Anterior cingulate cortex (tissue), 58 donors: Measurements from ENCODE around the gene ATAD3A.
"Not testable (repeated sequence)": the region's sequence is repeated elsewhere in the genome, so short reads cannot be mapped to it uniquely, and the experiment has no call there.

Experiments
- DNase-seq, 58 donors: peaks; one replicate each; lab custom pipeline; 2025; lab: John Stamatoyannopoulos, UW

Gene ATAD3A

DNA sequence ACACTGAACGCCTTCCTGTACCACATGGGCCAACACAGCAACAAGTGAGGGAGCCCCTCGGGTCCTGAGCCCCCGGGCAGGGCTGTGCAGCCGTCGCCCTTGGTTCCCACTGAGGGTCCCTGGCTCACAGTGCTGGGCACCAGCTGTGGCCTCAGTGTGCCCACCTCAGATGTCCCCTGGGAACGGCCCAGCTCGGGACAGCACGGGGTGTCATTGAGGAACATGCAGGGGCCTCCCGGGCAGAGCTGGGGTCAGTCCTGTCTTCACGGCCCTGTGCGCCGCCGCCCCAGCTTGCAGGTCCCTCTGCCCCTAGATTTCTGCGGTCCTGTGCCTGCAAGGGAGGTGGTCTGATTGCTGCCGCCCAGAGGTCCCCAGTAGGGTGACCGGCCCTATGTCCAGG lies 22.7 kb upstream of the ATAD3A start:
- no peak for DNase-seq

DNA sequence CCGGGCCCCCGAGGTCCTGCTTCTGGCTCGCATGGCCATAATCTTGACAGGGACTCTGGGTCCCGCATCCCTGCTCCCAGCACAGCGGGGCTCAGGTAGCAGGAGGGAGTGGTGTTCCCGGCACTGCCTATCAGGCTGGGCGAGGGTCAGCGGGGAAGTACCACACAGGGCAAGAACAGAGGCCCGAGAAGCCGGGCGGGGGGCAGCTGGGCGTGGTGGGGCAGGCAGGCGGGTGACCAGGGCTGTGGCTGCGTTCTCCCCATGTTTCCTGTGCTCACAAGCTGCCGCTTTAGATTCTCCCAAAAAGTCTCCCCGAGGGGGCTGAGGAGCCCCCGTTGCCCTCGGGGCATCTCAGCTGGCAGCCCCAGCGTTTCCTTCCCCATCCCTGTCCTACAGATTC lies 22.1 kb upstream of the ATAD3A start:
- no peak for DNase-seq

DNA sequence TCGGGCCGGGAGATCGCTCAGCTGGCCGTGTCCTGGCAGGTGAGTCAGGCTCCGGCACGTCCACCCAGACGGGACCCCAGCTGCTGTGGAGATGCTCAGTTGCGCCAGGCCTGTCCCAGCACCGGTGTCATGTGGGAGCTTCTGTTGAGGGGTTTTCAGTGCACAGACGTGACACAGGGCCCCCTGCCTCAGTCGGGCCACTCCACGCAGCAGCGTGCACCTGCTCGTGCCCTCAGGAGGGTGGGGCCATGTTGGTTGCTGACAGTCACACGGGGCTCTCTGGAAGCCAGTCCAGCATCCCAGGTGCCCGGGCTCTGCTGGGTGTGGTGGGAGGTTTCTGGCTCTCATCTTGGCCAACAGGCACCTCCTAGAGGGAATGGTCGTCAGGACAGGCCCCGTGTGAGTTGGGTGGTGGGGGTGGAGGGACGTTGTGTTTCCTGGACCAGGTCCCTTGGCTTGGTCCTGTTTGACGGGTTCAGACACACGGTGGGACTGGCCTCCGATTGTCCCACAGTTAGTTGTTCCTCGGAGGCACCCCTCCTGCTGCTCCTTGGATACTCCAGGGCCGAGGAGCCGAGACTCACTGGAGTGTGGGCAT lies 21.2 kb upstream of the ATAD3A start:
- DNase-seq = no peak

DNA sequence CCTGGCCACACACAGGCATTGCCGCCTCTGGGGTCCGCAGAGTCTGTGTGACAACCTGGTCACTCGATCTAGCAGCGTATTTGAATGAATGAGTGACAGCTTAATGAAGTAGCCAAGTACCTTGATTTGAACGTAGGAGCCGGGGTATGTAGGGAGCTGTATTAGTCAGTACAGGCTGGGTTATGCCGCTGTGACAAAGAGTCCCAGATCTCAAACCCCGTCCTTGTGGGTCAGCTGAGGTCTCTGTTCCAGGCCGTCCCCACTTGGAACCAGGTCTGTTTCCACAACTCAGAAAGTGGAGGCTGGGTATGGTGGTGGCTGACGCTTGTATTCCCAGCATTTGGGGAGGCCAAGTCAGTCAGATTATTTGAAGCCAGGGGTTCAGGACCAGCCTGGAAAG lies 20.4 kb upstream of the ATAD3A start:
- DNase-seq = no peak

DNA sequence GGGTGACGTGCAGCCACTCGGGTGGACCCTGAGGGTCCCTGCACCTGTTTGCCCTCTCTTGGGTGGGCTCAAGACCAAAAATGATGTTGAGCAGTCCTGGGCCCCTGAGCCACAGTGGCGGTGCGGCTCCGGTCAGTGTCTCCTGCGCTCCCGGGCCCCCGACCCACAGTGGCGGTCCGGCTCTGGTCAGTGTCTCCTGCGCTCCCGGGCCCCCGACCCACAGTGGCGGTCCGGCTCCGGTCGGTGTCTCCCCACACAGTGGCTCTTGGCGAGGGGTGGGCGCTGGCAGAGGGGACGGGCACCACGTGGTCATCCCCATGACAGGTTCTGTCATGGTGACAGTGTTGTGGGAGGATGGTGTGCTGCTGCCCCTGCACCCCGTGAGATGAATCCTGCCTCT lies 17.7 kb upstream of the ATAD3A start:
- not testable (repeated sequence) for DNase-seq

DNA sequence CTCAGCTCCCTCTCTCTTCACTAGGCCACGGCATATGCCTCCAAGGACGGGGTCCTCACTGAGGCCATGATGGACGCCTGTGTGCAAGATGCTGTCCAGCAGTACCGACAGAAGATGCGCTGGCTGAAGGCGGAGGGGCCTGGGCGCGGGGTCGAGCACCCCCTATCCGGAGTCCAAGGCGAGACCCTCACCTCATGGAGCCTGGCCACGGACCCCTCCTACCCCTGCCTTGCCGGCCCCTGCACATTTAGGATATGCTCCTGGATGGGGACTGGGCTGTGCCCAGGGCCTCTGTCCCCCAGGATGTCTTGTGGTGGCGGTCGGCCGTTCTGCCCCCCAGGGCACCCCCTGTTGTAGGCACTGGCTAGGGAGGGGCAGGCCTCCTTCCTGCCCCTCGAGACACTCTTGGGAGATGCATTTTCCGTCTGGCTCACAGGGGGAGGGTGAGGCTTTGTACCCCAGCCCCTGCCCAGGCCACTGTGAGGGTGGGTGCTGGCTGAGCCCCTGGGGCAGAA lies 16.4 kb upstream of the ATAD3A start:
- DNase-seq = not testable (repeated sequence)

DNA sequence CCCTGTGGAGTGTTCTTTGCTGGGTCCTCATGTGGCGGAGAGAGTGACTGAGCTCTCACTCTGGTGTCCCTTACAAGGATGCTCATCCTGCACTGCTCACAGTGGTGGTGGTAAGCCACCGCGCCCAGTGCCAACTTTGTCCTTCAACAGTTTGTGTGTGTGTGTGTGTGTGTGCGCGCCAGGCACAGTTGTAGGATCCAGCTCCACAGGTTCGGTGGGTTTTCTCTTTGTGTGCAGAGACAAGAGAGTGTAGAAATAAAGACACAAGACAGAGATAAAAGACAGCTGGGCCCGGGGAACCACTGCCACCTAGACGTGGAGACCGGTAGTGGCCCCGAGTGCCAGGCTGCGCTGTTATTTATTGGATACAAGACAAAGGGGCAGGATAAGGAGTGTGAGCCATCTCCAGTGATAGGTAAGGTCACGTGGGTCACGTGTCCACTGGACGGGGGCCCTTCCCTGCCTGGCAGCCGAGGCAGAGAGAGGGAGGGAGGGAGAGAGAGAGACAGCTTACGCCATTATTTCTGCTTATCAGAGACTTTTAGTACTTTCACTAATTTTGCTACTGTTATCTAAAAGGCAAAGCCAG lies 7.1 kb upstream of the ATAD3A start:
- DNase-seq = peak in 45 of 58 donors; percentile 2 to 64 (median 24)

DNA sequence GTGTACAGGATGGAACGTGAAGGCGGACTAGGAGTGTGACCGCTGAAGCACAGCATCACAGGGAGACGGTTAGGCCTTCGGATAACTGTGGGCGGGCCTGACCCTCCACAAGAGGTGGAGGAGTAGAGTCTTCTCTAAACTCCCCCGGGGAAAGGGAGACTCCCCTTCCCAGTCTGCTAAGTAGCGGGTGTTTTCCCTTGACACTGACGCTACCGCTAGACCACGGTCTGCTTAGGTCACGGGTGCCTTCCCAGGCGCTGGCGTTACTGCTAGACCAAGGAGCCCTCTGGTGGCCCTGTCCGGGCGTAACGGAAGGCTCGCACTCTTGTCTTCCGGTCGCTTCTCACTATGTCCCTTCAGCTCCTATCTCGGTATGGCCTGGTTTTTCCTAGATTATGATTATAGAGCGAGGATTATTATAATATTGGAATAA lies 6.6 kb upstream of the ATAD3A start:
- peak in 21 of 58 donors; percentile 1 to 46 (median 21) for DNase-seq

DNA sequence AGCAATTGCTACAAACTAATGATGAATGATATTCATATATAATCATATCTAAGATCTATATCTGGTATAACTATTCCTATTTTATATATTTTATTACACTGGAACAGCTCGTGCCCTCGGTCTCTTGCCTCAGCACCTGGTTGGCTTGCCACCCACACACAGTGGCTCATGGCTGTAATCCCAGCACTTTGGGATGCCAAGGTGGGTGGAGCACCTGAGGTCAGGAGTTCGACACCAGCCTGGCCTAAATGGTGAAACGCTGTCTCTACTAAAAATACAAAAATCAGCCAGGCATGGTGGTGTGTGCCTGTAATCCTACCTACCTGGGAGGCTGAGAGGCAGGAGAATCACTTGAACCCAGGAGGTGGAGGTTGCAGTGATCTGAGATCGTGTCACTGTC lies 6.2 kb upstream of the ATAD3A start:
- DNase-seq = not testable (repeated sequence)

DNA sequence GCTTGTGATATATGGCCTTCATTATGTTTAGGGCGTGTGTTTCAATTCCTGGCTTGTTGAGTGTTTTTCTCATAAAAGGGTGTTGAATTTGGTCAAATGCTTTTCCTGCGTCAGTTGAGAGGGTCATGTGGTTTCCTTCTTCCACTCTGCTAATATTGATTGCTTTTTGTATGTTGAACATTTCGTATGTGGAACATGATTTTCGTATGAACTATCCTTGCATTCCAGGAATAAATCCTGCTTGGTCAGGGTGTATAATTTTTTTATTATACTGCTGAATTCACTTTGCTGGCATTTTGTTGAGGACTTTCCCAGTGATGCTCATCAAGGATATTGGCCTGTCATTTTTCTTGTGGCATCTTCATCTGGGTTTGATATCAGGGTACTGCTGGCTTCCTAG lies 4.7 kb upstream of the ATAD3A start:
- DNase-seq = no peak

DNA sequence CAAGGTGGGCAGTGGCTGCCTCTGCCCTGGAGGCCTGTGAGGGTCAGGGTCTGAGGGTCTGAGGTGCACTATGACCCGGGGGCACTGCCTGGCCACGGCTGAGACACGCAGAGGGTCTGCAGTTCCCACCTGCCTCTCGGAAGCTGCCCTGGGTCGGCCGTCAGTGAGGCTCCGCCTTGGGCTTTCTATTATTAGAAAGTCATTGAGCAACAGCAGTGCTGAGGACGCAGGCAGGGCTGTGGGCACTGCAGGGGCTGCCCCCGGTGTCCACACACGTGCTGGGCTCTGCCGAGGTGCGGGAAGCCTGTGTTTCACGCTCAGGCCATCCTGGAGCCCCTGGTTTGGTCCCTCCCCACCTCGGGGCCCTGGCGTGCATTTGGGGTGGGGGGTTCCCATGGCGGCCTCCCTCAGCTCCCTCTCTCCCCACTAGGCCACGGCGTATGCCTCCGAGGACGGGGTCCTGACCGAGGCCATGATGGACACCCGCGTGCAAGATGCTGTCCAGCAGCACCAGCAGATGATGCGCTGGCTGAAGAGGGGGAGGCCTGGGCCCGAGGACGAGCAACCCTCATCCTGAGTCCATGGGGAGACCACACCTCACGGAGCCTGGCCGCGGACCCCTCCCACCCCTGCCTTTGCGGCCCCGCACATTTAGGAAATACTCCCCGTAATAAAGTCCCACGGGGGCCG lies 3.0 kb upstream of the ATAD3A start:
- not testable (repeated sequence) for DNase-seq

DNA sequence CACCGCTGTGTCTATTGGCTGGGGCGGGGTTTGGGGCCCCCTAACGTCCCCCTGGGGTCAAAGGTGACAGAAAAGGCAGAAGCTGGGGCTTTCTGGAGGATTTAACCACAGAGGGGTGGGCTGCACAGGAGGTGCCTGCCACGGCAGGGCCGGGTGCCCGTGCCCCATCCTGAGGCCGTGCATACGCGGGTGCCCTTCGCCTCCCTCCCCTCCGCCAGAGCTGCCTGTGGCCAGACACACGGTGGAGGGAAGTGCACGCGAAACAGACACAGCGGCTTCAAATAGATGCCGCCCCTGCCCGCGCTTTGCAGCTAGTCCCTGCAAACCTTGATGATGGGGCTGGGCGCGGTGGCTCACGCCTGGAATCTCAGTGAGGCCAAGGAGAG lies 2.5 kb upstream of the ATAD3A start:
- DNase-seq = not testable (repeated sequence)

DNA sequence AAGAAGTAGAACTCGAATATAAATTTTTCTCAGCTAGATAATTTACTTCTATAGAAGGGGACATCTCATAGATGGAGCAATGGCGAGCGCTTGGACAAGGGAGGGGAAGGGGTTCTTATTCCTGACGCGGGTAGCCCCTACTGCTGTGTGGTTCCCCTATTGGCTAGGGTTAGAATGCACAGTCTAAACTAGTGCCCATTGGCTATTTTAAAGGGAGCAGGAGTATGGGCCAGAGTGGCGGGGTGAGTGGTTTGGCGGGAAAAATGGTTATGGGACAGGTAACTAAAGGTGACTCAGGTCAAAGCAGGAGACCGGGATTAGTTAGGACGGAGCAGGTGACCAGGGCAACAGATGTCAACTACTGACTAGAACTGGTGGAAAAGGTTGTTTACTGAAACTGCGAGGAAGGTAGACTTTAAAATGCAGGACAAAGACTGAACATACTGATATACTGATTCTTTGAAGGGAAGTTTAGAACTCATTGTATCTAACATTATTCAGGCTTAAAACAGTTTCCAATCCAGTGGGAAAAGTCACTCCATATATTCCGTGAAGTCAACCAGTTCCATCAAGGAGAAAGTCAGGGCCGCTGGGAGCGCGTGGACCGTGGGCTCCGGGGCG lies 940 bp upstream of the ATAD3A start:
- no peak for DNase-seq

DNA sequence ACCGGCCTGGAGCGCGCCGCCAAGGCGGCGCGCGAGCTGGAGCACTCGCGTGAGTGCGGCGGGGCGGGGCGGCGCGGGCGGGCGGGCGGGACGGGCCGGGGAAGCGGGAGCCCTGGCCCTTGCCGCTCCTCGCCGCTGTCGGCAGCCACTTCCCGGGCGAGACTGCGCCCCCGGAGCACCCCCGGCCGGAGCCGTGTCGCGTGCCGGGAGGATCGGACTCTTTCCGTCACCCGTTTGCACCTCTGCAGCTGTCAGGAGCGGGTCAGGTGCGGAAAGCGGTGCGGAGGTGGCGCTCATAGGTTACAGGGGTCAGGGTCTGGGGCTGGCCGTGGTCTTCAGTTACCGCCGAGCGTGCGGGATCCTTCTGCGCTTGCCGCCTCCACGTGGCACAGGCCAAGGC lies 463 bp downstream of the ATAD3A start:
- DNase-seq = not testable (repeated sequence)

DNA sequence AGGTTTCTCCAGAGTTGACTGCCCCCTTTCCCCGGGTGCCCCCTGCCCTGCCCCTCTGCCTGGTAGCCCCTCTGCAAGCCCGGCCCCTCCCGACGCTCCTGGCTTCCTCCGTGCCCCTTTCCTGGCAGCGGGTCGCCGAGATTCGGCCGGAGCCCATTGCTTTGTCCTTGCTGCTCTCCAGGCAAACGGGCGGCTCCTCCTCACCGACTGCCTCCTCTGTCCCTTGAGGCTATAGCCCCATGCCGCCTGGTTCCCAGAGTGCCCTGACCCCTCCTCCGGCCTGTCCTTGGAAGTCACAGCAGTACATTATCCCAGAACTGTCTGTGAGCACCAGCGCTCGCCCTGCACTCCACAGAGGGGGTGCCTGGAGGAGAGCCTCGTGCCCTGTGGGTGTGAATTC lies 1.7 kb downstream of the ATAD3A start:
- DNase-seq = not testable (repeated sequence)

DNA sequence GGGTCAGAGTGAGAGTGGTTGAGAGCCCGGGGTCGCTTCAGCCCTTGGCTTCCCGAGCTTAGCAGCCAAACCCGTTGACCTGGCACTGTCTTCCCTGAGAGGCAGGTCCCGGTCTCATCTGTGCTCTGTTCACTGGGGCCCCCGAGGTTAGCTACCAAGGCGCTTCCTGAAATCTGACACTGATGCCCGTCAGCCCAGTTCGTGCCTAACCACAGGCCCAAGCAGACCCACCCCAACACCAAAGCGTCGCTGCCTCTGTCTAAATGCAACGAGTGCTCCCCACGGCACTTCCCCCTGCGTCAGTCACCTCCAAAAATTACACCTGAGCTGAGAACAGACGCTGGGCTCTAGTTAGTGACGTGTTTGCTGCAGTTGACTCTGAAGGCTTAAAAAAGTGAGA lies 2.4 kb downstream of the ATAD3A start:
- not testable (repeated sequence) for DNase-seq

DNA sequence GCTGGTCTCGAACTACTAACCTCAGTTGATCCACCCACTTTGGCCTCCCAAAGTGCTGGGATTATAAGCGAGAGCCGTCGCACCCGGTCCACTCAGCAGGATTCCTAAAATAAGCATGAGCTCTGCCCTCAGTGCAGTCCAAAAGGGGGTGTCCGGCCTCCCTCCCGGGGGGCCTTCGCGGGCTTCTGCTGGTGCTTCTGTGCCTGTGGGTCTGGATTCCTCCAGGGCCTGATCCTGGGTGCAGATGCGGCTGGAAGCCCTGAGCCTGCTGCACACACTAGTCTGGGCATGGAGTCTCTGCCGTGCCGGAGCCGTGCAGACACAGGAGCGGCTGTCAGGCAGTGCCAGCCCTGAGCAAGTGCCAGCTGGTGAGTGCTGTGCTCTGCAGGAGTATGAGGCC lies 5.0 kb downstream of the ATAD3A start:
- DNase-seq = not testable (repeated sequence)

DNA sequence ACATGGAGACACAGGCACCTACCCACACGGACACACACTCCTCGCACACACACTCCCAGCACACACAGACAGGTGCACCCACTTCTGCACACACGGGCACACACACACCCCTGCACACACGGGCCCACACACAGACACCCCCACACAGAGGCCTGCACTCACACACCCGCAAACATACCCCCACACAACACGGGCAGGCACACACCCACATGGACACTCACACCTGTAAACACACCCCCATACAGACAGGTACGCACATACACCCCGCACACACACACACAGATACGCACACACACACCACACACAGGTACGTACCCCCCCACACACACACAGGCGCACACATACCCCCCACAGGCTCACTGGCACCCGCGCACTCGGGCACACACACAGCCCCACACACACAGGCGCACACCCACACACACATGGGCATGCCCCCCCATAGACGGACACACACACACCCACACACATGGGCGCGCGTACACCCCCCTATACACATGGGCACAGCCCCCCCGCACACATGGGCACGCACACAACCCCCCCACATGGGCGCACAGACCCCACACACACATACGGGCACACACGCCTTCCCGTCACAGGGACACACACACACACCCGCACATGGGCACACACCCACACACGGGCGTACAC lies 6.1 kb downstream of the ATAD3A start:
- no peak for DNase-seq

DNA sequence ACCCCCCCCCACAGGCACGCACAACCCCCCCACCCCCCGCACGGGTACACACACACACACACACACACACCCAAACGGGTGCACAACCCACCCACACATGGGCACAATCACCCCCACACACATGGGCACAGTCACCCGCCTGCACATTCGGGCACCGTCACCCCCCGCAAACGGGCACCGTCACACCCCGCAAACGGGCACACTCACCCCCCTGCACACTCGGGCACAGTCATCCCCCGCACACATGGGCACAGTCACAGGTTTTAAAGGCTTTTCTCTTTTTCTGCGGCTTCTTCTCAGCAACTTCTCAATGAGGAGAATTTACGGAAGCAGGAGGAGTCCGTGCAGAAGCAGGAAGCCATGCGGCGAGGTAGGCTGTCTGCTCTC lies 6.7 kb downstream of the ATAD3A start:
- DNase-seq = not testable (repeated sequence)

DNA sequence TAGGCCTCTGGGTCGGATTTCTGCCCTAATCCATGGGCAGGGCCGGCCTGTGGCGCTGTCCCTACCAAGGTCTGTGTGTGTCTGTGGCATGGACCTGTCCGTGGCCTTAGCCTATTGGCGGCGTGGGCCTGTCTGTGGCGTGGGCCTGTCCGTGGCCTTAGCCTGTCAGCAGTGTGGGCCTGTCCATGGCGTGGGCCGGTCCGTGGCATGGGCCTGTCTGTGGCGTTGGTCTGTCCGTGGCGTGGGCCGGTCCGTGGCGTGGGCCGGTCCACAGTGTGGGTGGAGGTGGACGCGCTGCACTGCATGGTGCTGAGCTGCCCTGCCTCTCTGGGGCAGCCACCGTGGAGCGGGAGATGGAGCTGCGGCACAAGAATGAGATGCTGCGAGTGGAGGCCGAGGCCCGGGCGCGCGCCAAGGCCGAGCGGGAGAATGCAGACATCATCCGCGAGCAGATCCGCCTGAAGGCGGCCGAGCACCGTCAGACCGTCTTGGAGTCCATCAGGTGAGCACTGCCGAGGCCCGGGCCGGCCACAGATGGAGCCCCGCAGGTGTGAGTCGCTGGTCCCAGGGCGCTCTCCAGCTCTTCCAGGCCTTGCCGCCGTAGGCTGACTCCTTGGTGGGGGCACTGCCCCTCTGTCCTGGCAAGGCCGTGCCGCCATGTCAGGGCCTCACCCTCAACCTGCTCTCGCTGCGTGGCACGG lies 8.0 kb downstream of the ATAD3A start:
- DNase-seq = not testable (repeated sequence)
